GM13977 (cell line): ENCODE measurements around the gene TBL1X.

ENCODE experiments used
- DNase-seq: peaks from one replicate; pipeline ENCODE4 v3.0.0; 2012; ENCODE audit warnings: low spot score
- CTCF ChIP-seq: IDR thresholded peaks from 2 replicates; pipeline ENCODE4 v1.5.1; 2012; ENCODE audit warnings: mild to moderate bottlenecking, control low read depth; ENCODE audit not compliant: insufficient read depth; ENCODE audit errors: extremely low read depth, missing control alignments
- in situ Hi-C: fragments of 300-500 bp; cut with MboI; formaldehyde crosslinking; loops from one replicate; pipeline ENCODE4 v1.12.0; 2022; ENCODE audit warnings: low sequenced_read_pairs, low pct_unique_long_range_greater_than_20kb, mixed read lengths, inconsistent platforms; ENCODE audit not compliant: unreplicated experiment

Gene TBL1X

GRCh38 chrX:9724711-9725110 lies 259.9 kb downstream of the TBL1X start:
- no peak for DNase-seq
- in situ Hi-C loops: no loop called here
- no peak for TF ChIP-seq CTCF

GRCh38 chrX:9728261-9728660 lies 263.4 kb downstream of the TBL1X start:
- in situ Hi-C loops: no loop called here
- no peak for TF ChIP-seq CTCF
- DNase-seq: no peak

GRCh38 chrX:9729171-9729885 lies 264.5 kb downstream of the TBL1X start:
- in situ Hi-C loops: no loop called here
- no peak for TF ChIP-seq CTCF

GRCh38 chrX:9730078-9730477 lies 265.2 kb downstream of the TBL1X start:
- in situ Hi-C loops: no loop called here
- TF ChIP-seq CTCF: no peak
- no peak for DNase-seq

More at GRCh38 chrX:9729171-9729885, 264.5 kb downstream of the TBL1X start:
- no peak for DNase-seq

DNA sequence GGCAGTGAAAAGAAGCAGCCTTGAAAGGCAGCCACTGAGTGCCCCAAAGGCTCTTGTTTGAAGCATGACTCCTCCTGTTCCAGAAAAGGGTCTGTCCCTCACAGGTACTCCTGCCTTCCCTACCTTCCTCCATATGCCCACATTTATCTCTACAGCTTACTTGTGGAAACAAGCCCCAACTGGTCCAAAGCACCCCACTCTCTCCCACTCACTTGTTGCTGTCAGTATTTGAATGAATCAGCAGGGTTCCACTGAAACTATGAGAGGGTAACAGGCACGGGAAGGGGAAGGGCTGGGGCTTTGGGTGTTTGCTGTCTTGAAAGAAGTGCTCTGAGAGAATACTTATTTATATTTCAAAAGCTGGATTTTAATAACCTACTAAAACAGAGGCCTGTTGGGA lies 265.9 kb downstream of the TBL1X start:
- in situ Hi-C loops: no loop called here
- TF ChIP-seq CTCF: no peak
- no peak for DNase-seq

- DNase-seq: no peak
- TF ChIP-seq CTCF: no peak
- in situ Hi-C loops: no loop called here
Measured at GRCh38 chrX:9737363-9737762, 272.5 kb downstream of the TBL1X start.
